Activated T-helper 1 cell treated with anti-CD3 and anti-CD28 coated beads, Interleukin-2, amount 50 U/mL, for 16 hours (primary cell): Measurements from ENCODE around the gene GGA1.
"Not testable (repeated sequence)": the region's sequence is repeated elsewhere in the genome, so short reads cannot be mapped to it uniquely, and the experiment has no call there.

Experiments
- DNase-seq, 2 donors: peaks; one replicate each; pipeline ENCODE4 v3.0.0-alpha.2; 2020; ENCODE audit warnings: low read depth in 1 of 2, low spot score in 1 of 2

Gene GGA1

DNA sequence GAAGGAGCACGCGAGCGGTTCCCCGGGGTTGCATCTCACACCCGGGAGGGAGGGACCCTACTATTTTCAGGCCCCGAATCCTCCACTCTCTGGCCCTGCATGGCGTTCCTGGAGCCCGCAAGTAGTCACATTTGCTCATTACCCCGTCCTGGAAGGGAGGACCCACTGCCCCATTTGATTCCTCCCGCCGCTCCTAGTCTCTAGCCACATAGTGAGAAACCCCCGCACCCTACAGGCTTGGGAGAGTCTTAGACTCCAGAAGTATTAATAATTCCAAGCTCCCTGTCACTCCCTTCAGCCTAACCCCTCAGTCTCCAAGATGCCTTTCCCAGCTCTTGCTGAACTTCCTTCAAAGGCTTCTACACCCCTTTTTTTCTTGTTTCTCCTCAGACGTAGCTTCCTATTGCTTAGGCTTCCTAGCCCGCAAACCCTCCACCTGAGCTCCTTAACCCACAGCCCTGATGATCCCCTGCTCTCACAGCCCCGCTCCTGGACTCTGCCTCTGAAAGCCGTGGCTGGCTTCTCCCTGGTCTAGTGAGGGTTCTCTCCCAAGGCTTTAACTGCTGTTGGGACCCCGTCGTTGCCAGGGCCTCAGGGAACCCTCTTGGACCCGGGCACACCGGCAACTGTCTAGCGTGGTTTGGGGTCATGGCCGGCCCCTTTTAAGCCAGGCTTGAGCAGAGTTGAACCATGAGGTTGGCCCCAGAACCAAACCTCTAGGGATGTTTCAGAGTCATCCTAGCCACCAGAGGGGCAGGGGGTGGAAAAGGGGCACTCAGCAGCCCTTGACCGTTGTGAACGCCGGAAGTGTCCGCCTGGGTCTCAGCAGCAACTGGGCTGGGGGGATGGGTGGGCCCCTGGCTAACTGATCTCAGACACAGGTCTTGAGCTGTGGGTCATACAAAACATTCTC, 862 bp downstream of the GGA1 start:
- DNase-seq: no peak

DNA sequence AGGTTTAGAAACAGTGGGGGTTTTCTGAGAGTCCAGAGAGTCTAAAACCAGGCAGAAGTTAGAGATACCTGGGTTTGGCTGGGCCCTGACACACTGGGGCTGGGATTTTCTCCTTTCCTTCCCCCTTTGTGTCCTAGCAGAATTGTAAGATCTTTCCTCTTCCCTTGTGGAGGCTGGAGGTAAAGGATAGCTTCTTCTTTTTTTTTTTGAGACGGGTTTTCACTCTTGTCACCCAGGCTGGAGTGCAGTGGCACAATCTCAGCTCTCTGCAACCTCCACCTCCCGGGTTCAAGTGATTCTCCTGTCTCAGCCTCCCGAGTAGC, 1.5 kb downstream of the GGA1 start:
- DNase-seq: not testable (repeated sequence)

DNA sequence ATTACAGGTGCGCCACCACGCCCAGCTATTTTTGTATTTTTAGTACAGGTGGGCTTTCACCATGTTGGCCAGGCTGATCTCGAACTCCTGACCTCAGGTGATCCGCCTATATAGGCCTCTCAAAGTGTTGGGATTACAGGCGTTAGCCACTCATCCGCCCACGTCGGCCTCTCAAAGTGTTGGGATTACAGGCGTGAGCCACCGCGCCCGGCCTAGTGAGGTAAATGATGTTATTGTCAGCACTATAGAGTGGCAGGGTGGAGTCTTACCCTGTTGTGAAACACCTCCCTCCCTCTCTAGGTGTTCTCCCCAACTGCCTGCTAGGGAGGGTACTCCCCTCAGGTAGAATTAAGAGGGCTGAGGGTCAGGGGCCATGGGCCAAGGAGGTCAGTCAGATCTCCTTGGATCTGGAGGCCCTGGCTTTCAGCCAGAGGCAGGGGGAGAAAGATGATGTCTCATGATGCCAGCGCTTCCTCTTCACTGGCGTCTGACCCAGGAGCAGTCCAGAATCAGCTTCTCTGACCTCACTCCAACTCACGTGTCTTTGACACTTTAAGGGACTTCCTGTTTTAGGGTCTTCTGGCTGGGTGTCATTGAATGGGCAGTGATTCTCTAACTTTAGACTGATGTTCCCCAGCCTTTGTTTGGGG, 2.0 kb downstream of the GGA1 start:
- DNase-seq: no peak

DNA sequence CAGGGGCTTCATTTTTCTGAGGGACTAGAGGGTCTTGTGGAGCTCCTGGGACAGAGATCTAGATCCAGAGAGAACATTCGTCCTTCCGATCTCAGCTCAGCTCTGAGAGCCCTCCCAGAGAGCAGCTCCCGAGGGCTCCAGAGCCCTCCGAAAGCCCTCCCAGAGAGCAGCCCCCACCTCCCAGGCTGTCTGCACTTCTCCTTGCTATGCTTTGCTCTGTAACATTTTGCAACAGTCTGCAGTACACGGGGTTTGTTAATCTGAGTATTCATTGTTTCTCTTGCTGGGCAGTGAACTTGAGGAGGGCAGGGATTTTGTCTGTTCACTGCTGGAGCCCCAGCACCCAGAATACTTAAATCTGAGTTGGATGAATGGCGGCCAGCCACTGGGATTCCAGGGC, 2.6 kb downstream of the GGA1 start:
- no peak for DNase-seq

GRCh38 chr22:37616201-37617083, 7.8 kb downstream of the GGA1 start:
- no peak for DNase-seq

DNA sequence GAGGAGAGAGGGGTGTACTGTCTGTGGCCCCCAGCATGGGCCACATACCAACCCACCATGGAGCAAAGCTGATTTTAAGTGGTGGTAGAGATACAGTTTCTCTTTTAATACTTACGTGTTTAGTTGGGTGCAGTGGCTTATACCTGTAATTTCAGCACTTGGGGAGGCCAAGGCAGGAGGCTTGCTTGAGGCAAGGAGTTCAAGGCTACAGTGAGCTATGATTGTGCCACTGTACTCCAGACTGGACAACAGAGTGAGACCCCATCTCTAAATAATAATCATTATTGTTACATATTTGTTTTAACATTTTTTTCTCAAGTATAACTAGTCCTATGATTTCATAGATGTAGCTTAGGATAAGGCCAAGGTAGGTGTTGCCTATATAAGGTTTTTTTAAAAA, 8.8 kb downstream of the GGA1 start:
- no peak for DNase-seq

DNA sequence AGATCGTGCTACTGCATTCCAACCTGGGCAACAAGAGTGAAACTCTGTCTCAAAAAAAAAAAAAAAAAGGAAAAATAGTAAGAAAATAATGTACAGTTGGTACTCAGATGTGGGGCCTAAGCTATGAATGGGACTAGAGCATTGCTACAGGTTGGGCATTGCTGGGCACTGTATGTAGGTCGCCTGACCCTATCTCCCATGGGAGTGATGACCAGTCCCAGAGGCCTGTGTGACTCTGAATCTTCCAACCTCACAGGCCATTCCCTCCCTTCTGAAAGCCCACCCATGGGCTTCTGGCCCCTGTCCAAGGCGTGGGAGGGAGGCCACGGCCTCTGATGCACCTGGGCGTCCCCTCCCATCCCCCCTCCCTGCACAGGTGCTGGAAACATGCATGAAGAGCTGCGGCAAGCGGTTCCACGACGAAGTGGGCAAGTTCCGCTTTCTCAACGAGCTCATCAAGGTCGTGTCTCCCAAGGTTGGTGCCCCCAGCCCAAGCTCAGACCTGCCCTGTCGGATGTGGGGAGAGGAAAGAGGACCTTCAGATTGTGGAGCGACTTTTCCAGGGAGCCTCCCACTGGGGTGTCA, 9.5 kb downstream of the GGA1 start:
- DNase-seq: no peak

DNA sequence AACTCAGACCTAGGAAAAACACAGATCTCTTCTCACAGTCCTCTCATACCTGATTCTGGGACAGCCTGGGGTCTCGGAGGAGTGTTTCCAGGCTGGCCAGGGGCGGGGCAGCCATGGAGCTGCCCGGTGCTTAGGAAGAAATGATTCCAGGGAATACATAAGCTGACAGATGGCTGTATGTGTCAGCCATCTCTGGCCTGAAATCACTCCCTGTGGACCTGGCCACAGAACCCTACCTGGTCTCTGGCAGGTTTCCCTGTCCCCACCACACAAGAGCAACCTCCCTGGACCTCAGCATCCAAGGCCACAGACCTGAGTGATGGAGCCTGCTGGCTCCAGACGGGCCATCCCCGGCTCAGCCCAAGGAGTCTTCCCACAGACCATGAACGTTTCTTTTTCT, 10.0 kb downstream of the GGA1 start:
- no peak for DNase-seq

DNA sequence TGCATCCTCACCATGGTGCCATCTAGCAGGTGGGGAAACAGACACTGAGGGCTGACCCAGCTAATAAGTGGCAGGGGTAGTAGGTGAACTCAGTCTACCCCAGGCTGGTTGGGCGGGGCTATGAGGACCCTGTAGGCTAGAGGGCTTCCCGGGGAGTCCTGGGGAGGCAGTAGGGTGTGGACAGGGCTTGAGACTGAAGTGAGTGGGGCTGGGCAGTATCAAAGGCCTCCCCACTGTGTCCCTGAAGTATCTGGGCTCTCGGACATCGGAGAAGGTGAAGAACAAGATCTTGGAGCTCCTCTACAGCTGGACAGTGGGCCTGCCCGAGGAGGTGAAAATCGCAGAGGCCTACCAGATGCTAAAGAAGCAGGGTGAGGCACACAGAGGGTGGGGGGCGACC, 11.4 kb downstream of the GGA1 start:
- no peak for DNase-seq

DNA sequence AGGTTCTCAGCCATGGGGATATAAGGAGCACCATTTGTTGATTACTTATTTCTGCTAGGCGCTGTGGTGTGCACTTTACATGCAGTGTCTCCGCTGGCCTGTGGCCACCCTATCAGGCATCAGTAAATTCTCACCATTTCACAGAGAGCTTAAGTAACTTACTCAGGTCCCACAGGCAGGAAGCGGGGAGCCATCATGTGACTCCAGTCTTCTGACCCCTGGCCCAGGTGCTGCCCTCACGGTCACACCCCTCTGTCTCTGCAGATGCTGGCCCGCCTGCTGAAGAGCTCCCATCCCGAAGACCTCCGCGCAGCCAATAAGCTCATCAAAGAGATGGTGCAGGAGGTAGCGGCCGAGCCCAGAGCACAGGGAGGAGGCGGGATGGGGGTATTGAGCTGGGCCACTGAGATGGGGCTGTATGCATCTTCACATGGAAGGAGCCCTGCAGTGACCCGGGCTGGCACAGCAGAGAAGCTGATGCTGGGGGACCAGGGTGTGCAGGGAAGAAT, 12.8 kb downstream of the GGA1 start:
- DNase-seq: no peak

DNA sequence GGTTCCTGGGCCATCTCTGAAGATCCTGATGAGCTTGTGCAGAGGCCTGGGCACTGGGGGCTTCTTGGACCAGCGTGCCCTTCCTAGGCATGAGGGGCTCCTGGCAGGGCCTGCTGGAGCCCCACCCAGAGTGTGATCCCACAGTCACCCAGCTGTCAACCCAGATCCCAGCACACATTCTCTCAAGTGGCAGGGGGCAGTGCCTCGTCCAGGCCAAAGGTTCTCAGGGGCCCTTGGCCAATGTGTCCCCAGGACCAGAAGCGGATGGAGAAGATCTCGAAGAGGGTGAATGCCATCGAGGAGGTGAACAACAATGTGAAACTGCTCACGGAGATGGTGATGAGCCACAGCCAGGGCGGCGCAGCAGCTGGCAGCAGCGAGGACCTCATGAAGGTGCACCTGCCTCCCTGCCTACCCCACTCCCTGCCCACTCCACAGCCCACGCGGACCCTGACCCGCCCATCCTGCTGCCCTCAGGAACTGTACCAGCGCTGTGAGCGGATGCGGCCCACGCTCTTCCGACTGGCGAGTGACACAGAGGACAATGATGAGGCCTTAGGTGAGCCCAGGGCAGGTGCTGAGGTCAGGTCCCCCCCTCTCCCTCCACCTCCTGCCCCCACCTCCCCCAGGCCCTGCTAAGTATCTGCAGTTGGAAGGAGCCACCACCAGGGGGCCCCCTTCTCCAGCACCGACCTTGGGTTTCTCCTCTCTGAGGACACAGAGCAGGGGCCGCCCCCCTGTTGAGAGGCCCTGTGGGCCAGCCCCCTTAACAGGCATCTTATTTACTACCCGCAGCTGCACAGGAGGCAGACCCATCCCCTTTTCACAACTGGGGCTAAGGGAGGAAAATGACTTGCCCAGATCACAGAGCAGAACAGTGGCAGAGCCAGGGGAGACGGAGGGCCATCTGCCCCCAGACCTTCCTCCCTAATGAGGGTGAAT, 14.7 kb downstream of the GGA1 start:
- peak; percentile 65 to 66 for DNase-seq

DNA sequence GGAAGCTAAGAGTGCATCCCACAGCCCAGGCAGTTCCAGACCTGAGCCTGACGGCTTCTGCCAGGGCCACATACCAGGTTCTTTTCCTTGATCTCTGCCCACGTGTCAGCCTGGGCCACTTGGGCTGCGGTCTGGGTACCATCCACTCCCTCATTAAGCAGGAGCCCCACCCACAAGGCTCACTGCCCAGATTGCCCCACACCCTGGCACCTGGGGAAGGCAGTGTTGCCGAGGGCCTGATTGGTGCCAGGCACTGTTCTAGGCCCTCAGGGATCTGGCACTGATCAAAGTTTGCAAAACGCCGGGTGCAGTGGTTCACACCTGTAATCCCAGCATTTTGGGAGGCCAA, 15.4 kb downstream of the GGA1 start:
- no peak for DNase-seq

DNA sequence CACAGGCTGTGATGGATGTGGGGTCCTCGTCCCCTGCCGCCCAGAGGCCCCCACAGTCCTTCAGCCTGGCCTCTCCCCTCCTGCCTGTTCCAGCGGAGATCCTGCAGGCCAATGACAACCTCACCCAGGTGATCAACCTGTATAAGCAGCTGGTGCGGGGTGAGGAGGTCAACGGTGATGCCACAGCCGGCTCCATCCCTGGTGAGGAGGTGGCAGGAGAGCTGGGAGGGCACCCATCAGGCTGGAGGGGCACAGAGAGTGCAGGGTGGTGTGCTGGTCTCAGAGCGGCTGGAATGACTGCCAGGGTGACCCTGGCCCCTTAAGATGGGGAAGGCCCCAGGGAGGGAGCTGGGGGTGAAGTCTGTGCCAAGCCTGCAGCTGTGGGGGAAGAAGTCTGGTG, 16.2 kb downstream of the GGA1 start:
- no peak for DNase-seq

- no peak for DNase-seq
These were observed 17.1 kb downstream of the GGA1 start for GRCh38 chr22:37625737-37626136.

DNA sequence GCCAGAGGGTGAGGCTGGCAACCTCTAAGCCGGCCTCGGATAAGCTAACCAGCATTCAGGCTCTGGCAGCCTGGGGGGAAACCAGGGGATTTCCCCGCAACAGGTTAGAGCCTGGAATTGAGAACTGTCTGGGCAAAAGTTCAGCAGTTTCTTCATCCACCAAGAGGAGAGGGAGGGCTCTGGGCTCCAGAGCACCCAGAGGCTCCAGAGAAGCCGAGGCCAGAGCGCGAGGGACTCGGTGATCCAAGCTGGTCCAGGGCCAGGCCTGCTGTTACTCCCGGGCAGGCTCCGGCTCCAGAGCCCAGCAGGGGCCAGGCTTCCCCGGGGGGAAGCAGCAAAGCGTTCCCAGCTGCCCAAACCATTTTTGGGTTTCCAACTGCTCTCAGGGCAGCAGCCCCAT, 17.5 kb downstream of the GGA1 start:
- DNase-seq: no peak

DNA sequence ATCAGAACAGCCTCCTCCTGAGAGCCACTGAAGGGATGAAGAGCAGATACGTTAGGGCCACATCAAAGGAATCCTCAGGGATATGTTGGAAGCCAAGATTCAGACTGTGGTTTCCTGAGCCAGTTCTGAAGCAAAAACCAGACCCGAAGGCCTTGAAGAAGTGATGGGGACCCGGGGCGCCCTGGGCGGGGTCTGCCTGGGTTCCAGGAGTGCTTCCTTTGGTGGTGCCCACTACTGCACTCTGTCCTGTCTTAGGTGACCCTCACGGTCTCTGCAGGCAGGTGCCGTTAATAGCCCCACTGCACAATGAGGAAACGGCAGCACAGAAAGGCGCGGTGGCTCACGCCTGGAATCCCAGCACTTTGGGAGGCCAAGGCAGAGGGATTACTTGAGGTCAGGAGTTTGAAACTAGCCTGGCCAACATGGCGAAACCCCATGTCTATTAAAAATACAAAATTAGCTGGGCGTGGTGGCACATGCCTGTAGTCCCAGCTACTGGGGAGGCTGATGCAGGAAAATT, 18.0 kb downstream of the GGA1 start:
- no peak for DNase-seq

DNA sequence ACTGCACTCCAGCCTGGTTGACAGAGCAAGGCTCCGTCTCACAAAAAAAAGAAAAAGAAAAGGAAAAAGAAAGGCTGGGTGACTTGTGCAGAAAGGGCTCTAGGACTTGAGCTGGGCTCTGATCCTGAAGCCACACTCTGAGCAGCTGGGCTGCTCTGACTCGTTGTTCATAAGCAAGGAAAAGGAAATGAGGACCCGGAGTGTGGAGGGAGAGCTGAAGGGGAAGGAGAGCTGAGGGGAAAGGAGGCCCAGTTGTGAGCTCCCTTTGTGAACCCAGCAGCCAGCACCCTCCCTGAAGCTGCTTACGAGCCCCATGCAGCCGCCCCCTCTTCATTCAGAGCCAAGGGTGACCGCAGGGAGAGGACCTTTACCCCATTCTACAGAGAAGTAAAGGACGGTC, 18.5 kb downstream of the GGA1 start:
- no peak for DNase-seq

DNA sequence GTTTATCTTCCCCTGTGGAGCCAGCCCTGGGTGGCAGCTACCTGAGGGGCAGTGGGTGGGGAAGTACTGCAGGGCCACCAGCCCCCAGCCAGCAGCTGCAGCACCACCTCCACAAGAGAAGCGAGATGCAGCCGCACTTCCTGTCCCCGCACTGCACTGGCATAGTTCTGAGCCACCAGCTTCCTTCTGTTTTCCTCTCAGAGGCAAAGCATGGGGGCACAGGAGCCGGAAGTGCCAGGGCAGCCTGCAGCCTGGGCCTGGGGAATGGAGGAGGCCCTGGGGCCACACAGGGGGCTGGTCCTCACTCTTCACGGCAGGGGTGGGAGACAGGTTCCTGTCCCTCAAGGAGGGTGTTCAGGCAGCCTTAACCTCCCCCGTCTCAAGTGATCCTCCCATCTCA, 18.9 kb downstream of the GGA1 start:
- no peak for DNase-seq

GRCh38 chr22:37628830-37629229, 20.2 kb downstream of the GGA1 start:
- DNase-seq: no peak

- DNase-seq: no peak
These were observed 21.3 kb downstream of the GGA1 start for GRCh38 chr22:37629928-37630327.
